Measurements from ENCODE around the gene KCTD21.

KCTD21 gene

GRCh38 chr11:78207532-78208256, 19.3 kb upstream of the KCTD21 start:
- peaks cover 50% of the 10 kb centered on the region for H3K36me3 ChIP-seq (ENCODE audit: insufficient read depth, low read length)
- no peak overlapping the region for H3K4me2 ChIP-seq (ENCODE audit: low read length)
- H3K9ac ChIP-seq (ENCODE audit: low read depth, low read length) = no peak overlapping the region
- no peaks in the 10 kb centered on the region for H3K27me3 ChIP-seq (ENCODE audit: control insufficient read depth, insufficient read depth, low read length)
- peaks cover 5% of the 10 kb centered on the region for H3K4me1 ChIP-seq (ENCODE audit: control insufficient read depth, insufficient read depth, low read length)
- no peaks in the 10 kb centered on the region for H3K9me3 ChIP-seq (replicated peaks; ENCODE audit: low read length)
- no peak overlapping the region for H3K4me3 ChIP-seq (ENCODE audit: low read length)

GRCh38 chr11:78205691-78206090, 17.3 kb upstream of the KCTD21 start:
- H3K4me3 ChIP-seq (ENCODE audit: low read length) = no peak overlapping the region
- H3K36me3 ChIP-seq (ENCODE audit: insufficient read depth, low read length) = peaks cover 41% of the 10 kb centered on the region
- no peaks in the 10 kb centered on the region for H3K9me3 ChIP-seq (replicated peaks; ENCODE audit: low read length)
- no peaks in the 10 kb centered on the region for H3K27me3 ChIP-seq (ENCODE audit: control insufficient read depth, insufficient read depth, low read length)
- no peak overlapping the region for H3K9ac ChIP-seq (ENCODE audit: low read depth, low read length)
- no peak overlapping the region for H3K4me2 ChIP-seq (ENCODE audit: low read length)
- peaks cover 4% of the 10 kb centered on the region for H3K4me1 ChIP-seq (ENCODE audit: control insufficient read depth, insufficient read depth, low read length)

GRCh38 chr11:78205256-78205655, 16.8 kb upstream of the KCTD21 start:
- H3K9ac ChIP-seq (ENCODE audit: low read depth, low read length) = no peak overlapping the region
- no peak overlapping the region for H3K4me2 ChIP-seq (ENCODE audit: low read length)
- no peaks in the 10 kb centered on the region for H3K9me3 ChIP-seq (replicated peaks; ENCODE audit: low read length)
- H3K36me3 ChIP-seq (ENCODE audit: insufficient read depth, low read length) = peaks cover 41% of the 10 kb centered on the region
- no peak overlapping the region for H3K4me3 ChIP-seq (ENCODE audit: low read length)
- no peaks in the 10 kb centered on the region for H3K27me3 ChIP-seq (ENCODE audit: control insufficient read depth, insufficient read depth, low read length)
- H3K4me1 ChIP-seq (ENCODE audit: control insufficient read depth, insufficient read depth, low read length) = peaks cover 4% of the 10 kb centered on the region

GRCh38 chr11:78203184-78203583, 14.8 kb upstream of the KCTD21 start:
- H3K4me1 ChIP-seq (ENCODE audit: control insufficient read depth, insufficient read depth, low read length) = peaks cover 4% of the 10 kb centered on the region
- H3K4me3 ChIP-seq (ENCODE audit: low read length) = no peak overlapping the region
- H3K36me3 ChIP-seq (ENCODE audit: insufficient read depth, low read length) = peaks cover 47% of the 10 kb centered on the region
- no peak overlapping the region for H3K4me2 ChIP-seq (ENCODE audit: low read length)
- H3K9me3 ChIP-seq (replicated peaks; ENCODE audit: low read length) = no peaks in the 10 kb centered on the region
- H3K9ac ChIP-seq (ENCODE audit: low read depth, low read length) = no peak overlapping the region
- H3K27me3 ChIP-seq (ENCODE audit: control insufficient read depth, insufficient read depth, low read length) = no peaks in the 10 kb centered on the region

GRCh38 chr11:78202733-78203167, 14.3 kb upstream of the KCTD21 start:
- no peaks in the 10 kb centered on the region for H3K9me3 ChIP-seq (replicated peaks; ENCODE audit: low read length)
- H3K4me3 ChIP-seq (ENCODE audit: low read length) = no peak overlapping the region
- peaks cover 47% of the 10 kb centered on the region for H3K36me3 ChIP-seq (ENCODE audit: insufficient read depth, low read length)
- H3K9ac ChIP-seq (ENCODE audit: low read depth, low read length) = no peak overlapping the region
- H3K4me1 ChIP-seq (ENCODE audit: control insufficient read depth, insufficient read depth, low read length) = no peaks in the 10 kb centered on the region
- H3K27me3 ChIP-seq (ENCODE audit: control insufficient read depth, insufficient read depth, low read length) = no peaks in the 10 kb centered on the region
- H3K4me2 ChIP-seq (ENCODE audit: low read length) = no peak overlapping the region

GRCh38 chr11:78201096-78201818, 12.8 kb upstream of the KCTD21 start:
- no peaks in the 10 kb centered on the region for H3K9me3 ChIP-seq (replicated peaks; ENCODE audit: low read length)
- no peak overlapping the region for H3K9ac ChIP-seq (ENCODE audit: low read depth, low read length)
- H3K4me3 ChIP-seq (ENCODE audit: low read length) = no peak overlapping the region
- no peaks in the 10 kb centered on the region for H3K27me3 ChIP-seq (ENCODE audit: control insufficient read depth, insufficient read depth, low read length)
- peaks cover 45% of the 10 kb centered on the region for H3K36me3 ChIP-seq (ENCODE audit: insufficient read depth, low read length)
- H3K4me2 ChIP-seq (ENCODE audit: low read length) = no peak overlapping the region
- no peaks in the 10 kb centered on the region for H3K4me1 ChIP-seq (ENCODE audit: control insufficient read depth, insufficient read depth, low read length)

- no peak overlapping the region for H3K4me2 ChIP-seq (ENCODE audit: low read length)
- H3K9me3 ChIP-seq (replicated peaks; ENCODE audit: low read length) = no peaks in the 10 kb centered on the region
- H3K9ac ChIP-seq (ENCODE audit: low read depth, low read length) = no peak overlapping the region
- no peak overlapping the region for H3K4me3 ChIP-seq (ENCODE audit: low read length)
- H3K4me1 ChIP-seq (ENCODE audit: control insufficient read depth, insufficient read depth, low read length) = no peaks in the 10 kb centered on the region
- peaks cover 45% of the 10 kb centered on the region for H3K36me3 ChIP-seq (ENCODE audit: insufficient read depth, low read length)
- H3K27me3 ChIP-seq (ENCODE audit: control insufficient read depth, insufficient read depth, low read length) = no peaks in the 10 kb centered on the region
These were observed 12.1 kb upstream of the KCTD21 start for GRCh38 chr11:78200553-78200952.

GRCh38 chr11:78200061-78200460, 11.6 kb upstream of the KCTD21 start:
- Histone ChIP-seq H3K9ac (ENCODE audit: low read depth, low read length) (no peak overlapping the region), H3K9me3 (replicated peaks; ENCODE audit: low read length) (no peaks in the 10 kb centered on the region), H3K4me3 (ENCODE audit: low read length) (no peak overlapping the region), H3K27me3 (ENCODE audit: control insufficient read depth, insufficient read depth, low read length) (no peaks in the 10 kb centered on the region), H3K36me3 (ENCODE audit: insufficient read depth, low read length) (peaks cover 45% of the 10 kb centered on the region), H3K4me2 (ENCODE audit: low read length) (no peak overlapping the region), H3K4me1 (ENCODE audit: control insufficient read depth, insufficient read depth, low read length) (no peaks in the 10 kb centered on the region)

- no peaks in the 10 kb centered on the region for H3K9me3 ChIP-seq (replicated peaks; ENCODE audit: low read length)
- no peak overlapping the region for H3K4me2 ChIP-seq (ENCODE audit: low read length)
- H3K4me3 ChIP-seq (ENCODE audit: low read length) = no peak overlapping the region
- H3K9ac ChIP-seq (ENCODE audit: low read depth, low read length) = no peak overlapping the region
- H3K36me3 ChIP-seq (ENCODE audit: insufficient read depth, low read length) = peaks cover 45% of the 10 kb centered on the region
- no peaks in the 10 kb centered on the region for H3K4me1 ChIP-seq (ENCODE audit: control insufficient read depth, insufficient read depth, low read length)
- no peaks in the 10 kb centered on the region for H3K27me3 ChIP-seq (ENCODE audit: control insufficient read depth, insufficient read depth, low read length)
These were observed 11.2 kb upstream of the KCTD21 start for GRCh38 chr11:78199653-78200015.

GRCh38 chr11:78199015-78199652, 10.7 kb upstream of the KCTD21 start:
- Histone ChIP-seq H3K9ac (ENCODE audit: low read depth, low read length) (no peak overlapping the region), H3K4me3 (ENCODE audit: low read length) (no peak overlapping the region), H3K4me1 (ENCODE audit: control insufficient read depth, insufficient read depth, low read length) (no peaks in the 10 kb centered on the region), H3K4me2 (ENCODE audit: low read length) (no peak overlapping the region), H3K36me3 (ENCODE audit: insufficient read depth, low read length) (peaks cover 45% of the 10 kb centered on the region), H3K27me3 (ENCODE audit: control insufficient read depth, insufficient read depth, low read length) (no peaks in the 10 kb centered on the region), H3K9me3 (replicated peaks; ENCODE audit: low read length) (no peaks in the 10 kb centered on the region)

- no peak overlapping the region for H3K9ac ChIP-seq (ENCODE audit: low read depth, low read length)
- H3K27me3 ChIP-seq (ENCODE audit: control insufficient read depth, insufficient read depth, low read length) = no peaks in the 10 kb centered on the region
- peaks cover 40% of the 10 kb centered on the region for H3K36me3 ChIP-seq (ENCODE audit: insufficient read depth, low read length)
- H3K4me2 ChIP-seq (ENCODE audit: low read length) = no peak overlapping the region
- H3K4me1 ChIP-seq (ENCODE audit: control insufficient read depth, insufficient read depth, low read length) = peaks cover 8% of the 10 kb centered on the region
- H3K4me3 ChIP-seq (ENCODE audit: low read length) = no peak overlapping the region
- H3K9me3 ChIP-seq (replicated peaks; ENCODE audit: low read length) = no peaks in the 10 kb centered on the region
These were observed 9.4 kb upstream of the KCTD21 start for GRCh38 chr11:78197816-78198215.

Measured in skeletal muscle satellite cell (primary cell).